ENCODE measurements around the gene ZEB1.

The ZEB1 gene

GRCh38 chr10:31484431-31485135 is 165.6 kb downstream of the ZEB1 start:
- H3K9me3 Mint-ChIP-seq = no peaks in the 10 kb centered on the region
- H3K36me3 Mint-ChIP-seq (ENCODE audit: low read depth) = no peaks in the 10 kb centered on the region
- H3K27me3 Mint-ChIP-seq = no peaks in the 10 kb centered on the region
- no peak overlapping the region for H3K4me3 Mint-ChIP-seq
- intact Hi-C loops (cut with micrococcal nuclease) = no loop called here
- H3K4me1 Mint-ChIP-seq (ENCODE audit: low read depth) = no peaks in the 10 kb centered on the region
- H3K27ac Mint-ChIP-seq = no peak overlapping the region

GRCh38 chr10:31490858-31491504 is 172.0 kb downstream of the ZEB1 start:
- intact Hi-C loops (cut with micrococcal nuclease) = loop anchor here (2.0 to 10.0 kb wide), 4 partner anchors 284 to 736 kb away; no protein-coding TSS in a partner anchor
- Mint-ChIP-seq H3K36me3 (ENCODE audit: low read depth) (no peaks in the 10 kb centered on the region), H3K4me3 (no peak overlapping the region), H3K9me3 (no peaks in the 10 kb centered on the region), H3K4me1 (ENCODE audit: low read depth) (no peaks in the 10 kb centered on the region), H3K27me3 (no peaks in the 10 kb centered on the region), H3K27ac (no peak overlapping the region)

- intact Hi-C loops (cut with micrococcal nuclease) = no loop called here
- Mint-ChIP-seq H3K4me1 (ENCODE audit: low read depth) (no peaks in the 10 kb centered on the region), H3K4me3 (no peak overlapping the region), H3K27ac (no peak overlapping the region), H3K27me3 (peaks cover 2% of the 10 kb centered on the region), H3K36me3 (ENCODE audit: low read depth) (peaks cover 12% of the 10 kb centered on the region), H3K9me3 (peaks cover 56% of the 10 kb centered on the region)
Measured at GRCh38 chr10:31507427-31507826, 188.4 kb downstream of the ZEB1 start.

- Mint-ChIP-seq H3K27ac (no peak overlapping the region), H3K9me3 (peaks cover 56% of the 10 kb centered on the region), H3K27me3 (peaks cover 2% of the 10 kb centered on the region), H3K4me3 (no peak overlapping the region), H3K36me3 (ENCODE audit: low read depth) (peaks cover 12% of the 10 kb centered on the region), H3K4me1 (ENCODE audit: low read depth) (no peaks in the 10 kb centered on the region)
- intact Hi-C loops (cut with micrococcal nuclease) = no loop called here
Measured at GRCh38 chr10:31508234-31508633, 189.2 kb downstream of the ZEB1 start.

- Mint-ChIP-seq H3K27me3 (peaks cover 2% of the 10 kb centered on the region), H3K4me3 (no peak overlapping the region), H3K27ac (no peak overlapping the region), H3K4me1 (ENCODE audit: low read depth) (no peaks in the 10 kb centered on the region), H3K36me3 (ENCODE audit: low read depth) (peaks cover 12% of the 10 kb centered on the region), H3K9me3 (peaks cover 56% of the 10 kb centered on the region)
- intact Hi-C loops (cut with micrococcal nuclease) = no loop called here
Measured at GRCh38 chr10:31508882-31509281, 189.9 kb downstream of the ZEB1 start.

- peaks cover 3% of the 10 kb centered on the region for H3K4me1 Mint-ChIP-seq (ENCODE audit: low read depth)
- peaks cover 2% of the 10 kb centered on the region for H3K27me3 Mint-ChIP-seq
- intact Hi-C loops (cut with micrococcal nuclease) = no loop called here
- H3K27ac Mint-ChIP-seq = no peak overlapping the region
- H3K4me3 Mint-ChIP-seq = no peak overlapping the region
- peaks cover 12% of the 10 kb centered on the region for H3K36me3 Mint-ChIP-seq (ENCODE audit: low read depth)
- H3K9me3 Mint-ChIP-seq = peaks cover 47% of the 10 kb centered on the region
Measured at GRCh38 chr10:31509989-31510388, 191.0 kb downstream of the ZEB1 start.

GRCh38 chr10:31515116-31515515 is 196.1 kb downstream of the ZEB1 start:
- no peaks in the 10 kb centered on the region for H3K36me3 Mint-ChIP-seq (ENCODE audit: low read depth)
- H3K27me3 Mint-ChIP-seq = no peaks in the 10 kb centered on the region
- no peak overlapping the region for H3K27ac Mint-ChIP-seq
- intact Hi-C loops (cut with micrococcal nuclease) = loop anchor here (2.0 kb wide), 1 partner anchor 16 kb away; no protein-coding TSS in a partner anchor
- H3K4me3 Mint-ChIP-seq = no peak overlapping the region
- peaks cover 4% of the 10 kb centered on the region for H3K4me1 Mint-ChIP-seq (ENCODE audit: low read depth)
- no peaks in the 10 kb centered on the region for H3K9me3 Mint-ChIP-seq

GRCh38 chr10:31515819-31516402 is 196.9 kb downstream of the ZEB1 start:
- H3K9me3 Mint-ChIP-seq = no peaks in the 10 kb centered on the region
- peaks cover 4% of the 10 kb centered on the region for H3K4me1 Mint-ChIP-seq (ENCODE audit: low read depth)
- no peaks in the 10 kb centered on the region for H3K36me3 Mint-ChIP-seq (ENCODE audit: low read depth)
- intact Hi-C loops (cut with micrococcal nuclease) = loop anchor here (2.0 kb wide), 1 partner anchor 17 kb away; no protein-coding TSS in a partner anchor
- no peak overlapping the region for H3K4me3 Mint-ChIP-seq
- no peaks in the 10 kb centered on the region for H3K27me3 Mint-ChIP-seq
- no peak overlapping the region for H3K27ac Mint-ChIP-seq

GRCh38 chr10:31520986-31521831 is 202.2 kb downstream of the ZEB1 start:
- H3K27me3 Mint-ChIP-seq = no peaks in the 10 kb centered on the region
- H3K27ac Mint-ChIP-seq = no peak overlapping the region
- no peaks in the 10 kb centered on the region for H3K36me3 Mint-ChIP-seq (ENCODE audit: low read depth)
- H3K4me3 Mint-ChIP-seq = no peak overlapping the region
- intact Hi-C loops (cut with micrococcal nuclease) = no loop called here
- peaks cover under 1% of the 10 kb centered on the region for H3K9me3 Mint-ChIP-seq
- no peaks in the 10 kb centered on the region for H3K4me1 Mint-ChIP-seq (ENCODE audit: low read depth)

GRCh38 chr10:31522820-31523219 is 203.8 kb downstream of the ZEB1 start:
- H3K36me3 Mint-ChIP-seq (ENCODE audit: low read depth) = no peaks in the 10 kb centered on the region
- intact Hi-C loops (cut with micrococcal nuclease) = no loop called here
- H3K4me1 Mint-ChIP-seq (ENCODE audit: low read depth) = peaks cover 7% of the 10 kb centered on the region
- peaks cover 11% of the 10 kb centered on the region for H3K9me3 Mint-ChIP-seq
- H3K27me3 Mint-ChIP-seq = no peaks in the 10 kb centered on the region
- H3K4me3 Mint-ChIP-seq = no peak overlapping the region
- no peak overlapping the region for H3K27ac Mint-ChIP-seq

- intact Hi-C loops (cut with micrococcal nuclease) = no loop called here
- H3K36me3 Mint-ChIP-seq (ENCODE audit: low read depth) = no peaks in the 10 kb centered on the region
- H3K27ac Mint-ChIP-seq = no peak overlapping the region
- H3K9me3 Mint-ChIP-seq = peaks cover 11% of the 10 kb centered on the region
- no peaks in the 10 kb centered on the region for H3K27me3 Mint-ChIP-seq
- H3K4me3 Mint-ChIP-seq = no peak overlapping the region
- H3K4me1 Mint-ChIP-seq (ENCODE audit: low read depth) = peaks cover 12% of the 10 kb centered on the region
Measured at GRCh38 chr10:31524460-31524859, 205.4 kb downstream of the ZEB1 start.

- Mint-ChIP-seq H3K4me1 (ENCODE audit: low read depth) (peaks cover 16% of the 10 kb centered on the region), H3K9me3 (peaks cover 11% of the 10 kb centered on the region), H3K27ac (no peak overlapping the region), H3K36me3 (ENCODE audit: low read depth) (no peaks in the 10 kb centered on the region), H3K4me3 (no peak overlapping the region), H3K27me3 (no peaks in the 10 kb centered on the region)
- intact Hi-C loops (cut with micrococcal nuclease) = no loop called here
Measured at GRCh38 chr10:31526178-31526577, 207.2 kb downstream of the ZEB1 start.

- Mint-ChIP-seq H3K27me3 (no peaks in the 10 kb centered on the region), H3K9me3 (peaks cover 11% of the 10 kb centered on the region), H3K4me1 (ENCODE audit: low read depth) (peaks cover 16% of the 10 kb centered on the region), H3K4me3 (no peak overlapping the region), H3K27ac (peak overlapping the region; percentile 39), H3K36me3 (ENCODE audit: low read depth) (no peaks in the 10 kb centered on the region)
- intact Hi-C loops (cut with micrococcal nuclease) = no loop called here
Measured at GRCh38 chr10:31526681-31527080, 207.7 kb downstream of the ZEB1 start.

- H3K9me3 Mint-ChIP-seq = peaks cover 11% of the 10 kb centered on the region
- no peaks in the 10 kb centered on the region for H3K27me3 Mint-ChIP-seq
- no peak overlapping the region for H3K4me3 Mint-ChIP-seq
- H3K27ac Mint-ChIP-seq = no peak overlapping the region
- no peaks in the 10 kb centered on the region for H3K36me3 Mint-ChIP-seq (ENCODE audit: low read depth)
- intact Hi-C loops (cut with micrococcal nuclease) = no loop called here
- H3K4me1 Mint-ChIP-seq (ENCODE audit: low read depth) = peaks cover 16% of the 10 kb centered on the region
Measured at GRCh38 chr10:31528831-31529230, 209.8 kb downstream of the ZEB1 start.
